ENCODE results near the gene PLA2G4A. TPM values are rescaled to one million over a fixed set of nuclear protein-coding genes. Genes with fewer than 3 reads are reported as not detected.

PLA2G4A gene
- total RNA-seq, 5 donors from 2014 or later (not counting 1 experiment from before 2014, with no cell fraction given) = 0.35 TPM; not detected in 4

- H3K4me1 ChIP-seq (ENCODE audit: control insufficient read depth in 1 of 2, extremely low read depth in 1 of 2, insufficient read depth in 2 of 2, low read length in 2 of 2) = no peaks in the 10 kb centered on the region
- POLR2A ChIA-PET = no interaction called here
- Mint-ChIP-seq H3K4me1 (no peaks in the 10 kb centered on the region), H3K27ac (no peak overlapping the region), H3K4me3 (no peak overlapping the region), H3K27me3 (peaks cover 1 to 5% of the 10 kb centered on the region in 2 donors), H3K36me3 (no peaks in the 10 kb centered on the region), H3K9me3 (no peaks in the 10 kb centered on the region)
- DNase-seq (no peak), ATAC-seq (replicated peaks in 1 of 4) (no peak)
- no peaks in the 10 kb centered on the region for H3K9me3 ChIP-seq
- WGBS (ENCODE audit: insufficient coverage) = 42% methylated on average over 2 of the region's 5 CpGs
- H3K27ac ChIP-seq (ENCODE audit: low read length) = no peak overlapping the region
- H3K27me3 ChIP-seq (replicated peaks in 1 of 2; ENCODE audit: control insufficient read depth in 2 of 2, extremely low read depth in 1 of 2, insufficient read depth in 2 of 2, low read length in 1 of 2) = no peaks in the 10 kb centered on the region
- no peak overlapping the region for H3K4me3 ChIP-seq (ENCODE audit: control insufficient read depth in 1 of 2, extremely low read depth in 1 of 2, low read length in 1 of 2)
- no peaks in the 10 kb centered on the region for H3K36me3 ChIP-seq (ENCODE audit: control insufficient read depth in 2 of 2, extremely low read depth in 1 of 2, insufficient read depth in 1 of 2, low read length in 1 of 2)
- CTCF ChIA-PET = interaction anchor here (0.9 to 1.7 kb wide), 5 partner anchors 10 to 612 kb away, joined by 3 to 7 read pairs (median 5); partner anchors contain the start of genes ODR4 (in 1 of the 2) and TPR (in 1 of the 2)
Measured at GRCh38 chr1:186987065-186987464, 158.3 kb downstream of the PLA2G4A start.

DNA sequence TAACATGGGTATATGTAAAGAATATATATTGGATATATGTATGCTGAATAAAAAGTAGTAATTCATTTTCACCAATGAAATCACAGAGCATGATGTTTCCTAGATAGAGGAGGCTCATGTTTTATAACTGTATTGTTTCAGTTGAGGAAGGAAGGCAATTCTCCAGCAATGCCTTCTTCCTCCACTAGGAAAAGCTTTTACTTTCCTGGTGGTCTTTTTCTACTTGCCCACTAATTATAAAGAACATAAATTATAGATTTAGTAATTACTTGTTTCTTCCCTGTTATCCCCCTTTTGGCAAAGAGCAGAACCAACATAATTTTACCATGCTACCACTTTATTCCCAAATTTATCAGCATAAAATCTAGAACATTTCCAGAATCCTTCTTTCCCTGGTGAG is 159.0 kb downstream of the PLA2G4A start:
- H3K4me3 ChIP-seq (ENCODE audit: control insufficient read depth in 1 of 2, extremely low read depth in 1 of 2, low read length in 1 of 2) = no peak overlapping the region
- H3K27me3 ChIP-seq (replicated peaks in 1 of 2; ENCODE audit: control insufficient read depth in 2 of 2, extremely low read depth in 1 of 2, insufficient read depth in 2 of 2, low read length in 1 of 2) = no peaks in the 10 kb centered on the region
- DNase-seq (no peak), ATAC-seq (replicated peaks in 1 of 4) (no peak)
- H3K27ac ChIP-seq (ENCODE audit: low read length) = no peak overlapping the region
- POLR2A ChIA-PET = interaction anchor here in 1 of 2 donors (0.6 kb wide), 1 partner anchor 13 kb away, joined by 3 read pairs; no protein-coding TSS in a partner anchor
- Mint-ChIP-seq H3K9me3 (no peaks in the 10 kb centered on the region), H3K27me3 (peaks cover 1 to 5% of the 10 kb centered on the region in 2 donors), H3K4me3 (no peak overlapping the region), H3K36me3 (no peaks in the 10 kb centered on the region), H3K27ac (no peak overlapping the region), H3K4me1 (no peaks in the 10 kb centered on the region)
- CTCF ChIA-PET = interaction anchor here in 1 of 2 donors (0.6 kb wide), 1 partner anchor 57 kb away, joined by 3 read pairs; no protein-coding TSS in a partner anchor
- no peaks in the 10 kb centered on the region for H3K9me3 ChIP-seq
- H3K4me1 ChIP-seq (ENCODE audit: control insufficient read depth in 1 of 2, extremely low read depth in 1 of 2, insufficient read depth in 2 of 2, low read length in 2 of 2) = no peaks in the 10 kb centered on the region
- no peaks in the 10 kb centered on the region for H3K36me3 ChIP-seq (ENCODE audit: control insufficient read depth in 2 of 2, extremely low read depth in 1 of 2, insufficient read depth in 1 of 2, low read length in 1 of 2)

DNA sequence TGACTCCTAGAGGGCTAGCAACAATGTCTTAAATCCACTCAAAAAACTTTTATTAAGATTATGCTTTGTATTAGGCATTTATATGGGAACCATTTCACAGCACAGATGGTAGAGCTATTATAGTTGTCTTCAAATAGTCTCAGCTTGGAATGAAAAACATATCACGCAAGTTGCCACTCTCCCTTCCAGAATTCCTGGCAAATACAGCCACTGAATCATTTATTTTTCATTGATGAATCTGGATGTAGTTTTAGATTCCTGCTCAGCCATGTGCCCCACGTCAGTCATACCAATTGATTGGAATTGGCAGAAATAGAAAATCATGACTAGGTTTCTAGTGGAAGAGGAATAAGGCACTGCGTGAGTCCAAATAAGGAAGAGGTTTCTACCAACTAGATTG is 165.2 kb downstream of the PLA2G4A start:
- Histone ChIP-seq H3K4me1 (ENCODE audit: control insufficient read depth in 1 of 2, extremely low read depth in 1 of 2, insufficient read depth in 2 of 2, low read length in 2 of 2) (no peaks in the 10 kb centered on the region), H3K27me3 (replicated peaks in 1 of 2; ENCODE audit: control insufficient read depth in 2 of 2, extremely low read depth in 1 of 2, insufficient read depth in 2 of 2, low read length in 1 of 2) (no peaks in the 10 kb centered on the region), H3K4me3 (ENCODE audit: control insufficient read depth in 1 of 2, extremely low read depth in 1 of 2, low read length in 1 of 2) (no peak overlapping the region), H3K9me3 (no peaks in the 10 kb centered on the region), H3K36me3 (ENCODE audit: control insufficient read depth in 2 of 2, extremely low read depth in 1 of 2, insufficient read depth in 1 of 2, low read length in 1 of 2) (no peaks in the 10 kb centered on the region), H3K27ac (ENCODE audit: low read length) (no peak overlapping the region)
- no CpG with 5 or more reads among the region's 3 CpGs for WGBS (ENCODE audit: insufficient coverage)
- Mint-ChIP-seq H3K4me1 (no peaks in the 10 kb centered on the region), H3K4me3 (no peak overlapping the region), H3K27ac (no peak overlapping the region), H3K9me3 (no peaks in the 10 kb centered on the region), H3K36me3 (no peaks in the 10 kb centered on the region), H3K27me3 (peaks cover 0 to 8% of the 10 kb centered on the region in 2 donors)
- ATAC-seq (replicated peaks in 1 of 4) (no peak), DNase-seq (no peak)
- POLR2A ChIA-PET = interaction anchor here in 1 of 2 donors (0.7 kb wide), 1 partner anchor 1459 kb away, joined by 3 read pairs; no protein-coding TSS in a partner anchor
- CTCF ChIA-PET = interaction anchor here in 1 of 2 donors (0.5 kb wide), 1 partner anchor 333 kb away, joined by 3 read pairs; no protein-coding TSS in a partner anchor

GRCh38 chr1:186994897-186995296 is 166.1 kb downstream of the PLA2G4A start:
- DNase-seq (no peak), ATAC-seq (replicated peaks in 1 of 4) (no peak)
- H3K9me3 ChIP-seq = no peaks in the 10 kb centered on the region
- H3K4me3 ChIP-seq (ENCODE audit: control insufficient read depth in 1 of 2, extremely low read depth in 1 of 2, low read length in 1 of 2) = no peak overlapping the region
- H3K36me3 Mint-ChIP-seq = no peaks in the 10 kb centered on the region
- no peak overlapping the region for H3K27ac Mint-ChIP-seq
- ChIA-PET CTCF (interaction anchor here in 1 of 2 donors (0.6 kb wide), 1 partner anchor 57 kb away, joined by 4 read pairs; no protein-coding TSS in a partner anchor), POLR2A (interaction anchor here in 1 of 2 donors (0.7 kb wide), 1 partner anchor 1458 kb away, joined by 3 read pairs; no protein-coding TSS in a partner anchor)
- H3K27me3 ChIP-seq (replicated peaks in 1 of 2; ENCODE audit: control insufficient read depth in 2 of 2, extremely low read depth in 1 of 2, insufficient read depth in 2 of 2, low read length in 1 of 2) = no peaks in the 10 kb centered on the region
- H3K36me3 ChIP-seq (ENCODE audit: control insufficient read depth in 2 of 2, extremely low read depth in 1 of 2, insufficient read depth in 1 of 2, low read length in 1 of 2) = no peaks in the 10 kb centered on the region
- no peak overlapping the region for H3K27ac ChIP-seq (ENCODE audit: low read length)
- H3K4me3 Mint-ChIP-seq = no peak overlapping the region
- no peaks in the 10 kb centered on the region for H3K4me1 Mint-ChIP-seq
- peaks cover 1 to 8% of the 10 kb centered on the region in 2 donors for H3K27me3 Mint-ChIP-seq
- no peaks in the 10 kb centered on the region for H3K4me1 ChIP-seq (ENCODE audit: control insufficient read depth in 1 of 2, extremely low read depth in 1 of 2, insufficient read depth in 2 of 2, low read length in 2 of 2)
- no CpG with 5 or more reads among the region's 1 CpG for WGBS (ENCODE audit: insufficient coverage)
- H3K9me3 Mint-ChIP-seq = no peaks in the 10 kb centered on the region

- H3K4me3 Mint-ChIP-seq = no peak overlapping the region
- no peaks in the 10 kb centered on the region for H3K4me1 ChIP-seq (ENCODE audit: control insufficient read depth in 1 of 2, extremely low read depth in 1 of 2, insufficient read depth in 2 of 2, low read length in 2 of 2)
- H3K4me3 ChIP-seq (ENCODE audit: control insufficient read depth in 1 of 2, extremely low read depth in 1 of 2, low read length in 1 of 2) = no peak overlapping the region
- ChIA-PET POLR2A (no interaction called here), CTCF (interaction anchor here in 1 of 2 donors (0.5 kb wide), 1 partner anchor 52 kb away, joined by 3 read pairs; no protein-coding TSS in a partner anchor)
- H3K36me3 ChIP-seq (ENCODE audit: control insufficient read depth in 2 of 2, extremely low read depth in 1 of 2, insufficient read depth in 1 of 2, low read length in 1 of 2) = no peaks in the 10 kb centered on the region
- no peaks in the 10 kb centered on the region for H3K9me3 ChIP-seq
- peaks cover 6% of the 10 kb centered on the region in 2 donors for H3K27me3 Mint-ChIP-seq
- no peak overlapping the region for H3K27ac ChIP-seq (ENCODE audit: low read length)
- no peaks in the 10 kb centered on the region for H3K4me1 Mint-ChIP-seq
- no peaks in the 10 kb centered on the region for H3K27me3 ChIP-seq (replicated peaks in 1 of 2; ENCODE audit: control insufficient read depth in 2 of 2, extremely low read depth in 1 of 2, insufficient read depth in 2 of 2, low read length in 1 of 2)
- H3K9me3 Mint-ChIP-seq = no peaks in the 10 kb centered on the region
- H3K36me3 Mint-ChIP-seq = no peaks in the 10 kb centered on the region
- H3K27ac Mint-ChIP-seq = no peak overlapping the region
- WGBS (ENCODE audit: insufficient coverage) = no CpG with 5 or more reads among the region's 1 CpG
- DNase-seq (no peak), ATAC-seq (replicated peaks in 1 of 4) (no peak)
Measured at GRCh38 chr1:186996816-186997215, 168.1 kb downstream of the PLA2G4A start.

GRCh38 chr1:186997877-186998276 is 169.1 kb downstream of the PLA2G4A start:
- no CpG with 5 or more reads among the region's 1 CpG for WGBS (ENCODE audit: insufficient coverage)
- no peak overlapping the region for H3K4me3 ChIP-seq (ENCODE audit: control insufficient read depth in 1 of 2, extremely low read depth in 1 of 2, low read length in 1 of 2)
- H3K9me3 ChIP-seq = no peaks in the 10 kb centered on the region
- no peak overlapping the region for H3K4me3 Mint-ChIP-seq
- DNase-seq = no peak
- no peaks in the 10 kb centered on the region for H3K4me1 ChIP-seq (ENCODE audit: control insufficient read depth in 1 of 2, extremely low read depth in 1 of 2, insufficient read depth in 2 of 2, low read length in 2 of 2)
- no peaks in the 10 kb centered on the region for H3K36me3 ChIP-seq (ENCODE audit: control insufficient read depth in 2 of 2, extremely low read depth in 1 of 2, insufficient read depth in 1 of 2, low read length in 1 of 2)
- H3K4me1 Mint-ChIP-seq = no peaks in the 10 kb centered on the region
- H3K9me3 Mint-ChIP-seq = no peaks in the 10 kb centered on the region
- H3K27me3 Mint-ChIP-seq = peaks cover 6 to 9% of the 10 kb centered on the region in 2 donors
- no peak overlapping the region for H3K27ac Mint-ChIP-seq
- POLR2A ChIA-PET = interaction anchor here in 1 of 2 donors (0.5 kb wide), 1 partner anchor 1605 kb away, joined by 4 read pairs; no protein-coding TSS in a partner anchor
- H3K36me3 Mint-ChIP-seq = no peaks in the 10 kb centered on the region
- H3K27ac ChIP-seq (ENCODE audit: low read length) = no peak overlapping the region
- no peak for ATAC-seq (replicated peaks in 1 of 4)
- no peaks in the 10 kb centered on the region for H3K27me3 ChIP-seq (replicated peaks in 1 of 2; ENCODE audit: control insufficient read depth in 2 of 2, extremely low read depth in 1 of 2, insufficient read depth in 2 of 2, low read length in 1 of 2)
- CTCF ChIA-PET = no interaction called here

Data from T-cell (primary cell).